Measurements from ENCODE around the gene PAQR5.
"Not testable (repeated sequence)": the region's sequence is repeated elsewhere in the genome, so short reads cannot be mapped to it uniquely, and the experiment has no call there.

Gene PAQR5

DNA sequence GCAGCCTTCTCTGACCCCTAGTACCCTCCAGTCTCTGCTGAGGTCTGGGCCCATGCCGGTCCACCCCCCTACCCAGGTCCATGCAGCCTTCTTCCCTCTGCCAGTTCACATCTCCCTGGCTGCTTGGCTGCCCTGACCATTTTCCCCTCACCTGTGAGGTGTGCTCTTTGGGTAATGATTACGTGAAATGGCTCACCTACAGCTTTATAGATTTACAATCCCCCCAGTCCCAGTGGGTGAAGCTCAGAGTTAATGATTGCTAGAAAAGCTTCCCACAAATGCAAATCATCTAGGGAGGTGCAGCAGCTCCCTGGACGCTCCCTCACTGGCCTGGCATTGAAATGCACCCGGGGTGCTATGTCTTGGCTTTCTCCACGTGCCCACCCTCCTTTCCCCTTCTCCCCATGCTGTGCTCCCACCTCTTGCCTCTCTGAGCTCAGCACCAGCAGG is 18.7 kb downstream of the PAQR5 start:
- no peak for DNase-seq

DNA sequence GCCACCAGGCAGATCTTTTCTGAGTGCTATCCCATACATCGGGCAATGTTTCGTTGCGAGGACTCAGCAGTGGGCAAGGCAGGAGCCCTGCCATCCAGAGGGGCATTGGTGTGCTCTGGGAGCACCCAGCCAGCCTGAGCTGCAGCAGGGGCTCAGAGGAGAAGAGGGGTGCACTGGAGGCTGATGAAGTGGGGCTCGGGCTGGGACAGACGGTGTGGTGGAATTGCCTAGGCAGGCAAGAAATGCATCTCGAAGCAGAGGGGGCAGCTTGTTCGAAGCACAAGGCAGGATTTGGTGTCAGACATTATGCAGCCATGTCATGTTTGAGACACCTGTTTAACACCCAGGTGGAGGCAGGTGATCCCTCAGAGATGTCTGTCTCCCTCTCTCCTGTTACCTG is 19.3 kb downstream of the PAQR5 start:
- no peak for DNase-seq

DNA sequence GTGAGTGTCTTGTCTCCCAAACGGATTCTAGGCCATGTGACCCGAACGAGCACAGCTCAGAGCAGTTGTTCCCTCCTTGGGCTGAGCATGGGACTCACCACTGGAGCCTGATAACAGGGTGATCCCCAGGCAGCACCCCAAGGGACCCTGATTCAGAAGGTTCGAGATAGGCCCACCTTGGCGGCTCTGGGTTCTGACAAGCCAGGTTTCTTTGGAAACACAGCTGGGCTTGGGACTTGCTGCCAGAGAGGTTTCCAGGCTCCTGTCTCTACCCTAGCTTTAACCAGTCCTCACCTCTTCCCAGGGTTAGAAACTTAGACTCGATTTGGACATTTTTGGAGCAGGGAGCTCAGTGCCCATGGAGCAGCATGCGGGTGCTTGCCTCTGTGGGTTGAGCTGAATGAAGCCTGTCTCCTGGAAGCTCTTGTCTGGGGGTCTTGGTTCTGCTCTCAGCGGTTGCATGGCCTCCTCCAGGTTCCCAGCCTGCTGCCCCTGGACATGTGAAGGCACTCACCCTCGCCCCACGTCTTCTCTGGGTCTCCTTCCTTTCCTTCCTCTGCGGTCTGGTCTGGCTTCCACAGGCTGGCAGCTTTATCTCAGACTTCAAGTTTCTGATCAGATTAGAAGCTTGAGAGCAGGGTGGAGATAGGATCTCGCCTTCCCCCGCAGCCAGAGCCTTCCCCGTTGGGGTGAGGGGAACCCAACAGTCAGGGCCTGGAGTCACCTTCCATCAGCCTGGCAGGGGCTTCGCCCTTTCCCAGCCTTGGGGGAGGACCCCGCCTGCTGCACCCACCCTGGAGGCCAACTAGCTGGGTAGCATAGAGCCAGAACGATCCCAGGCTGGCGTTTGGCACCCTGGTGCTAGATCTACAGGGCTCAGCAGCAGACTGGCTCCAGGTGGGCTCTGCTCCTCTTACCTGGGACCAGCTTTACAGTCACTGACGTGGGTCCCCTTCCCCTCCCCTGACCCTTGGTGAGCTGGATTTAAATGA is 21.0 kb downstream of the PAQR5 start:
- no peak for DNase-seq

DNA sequence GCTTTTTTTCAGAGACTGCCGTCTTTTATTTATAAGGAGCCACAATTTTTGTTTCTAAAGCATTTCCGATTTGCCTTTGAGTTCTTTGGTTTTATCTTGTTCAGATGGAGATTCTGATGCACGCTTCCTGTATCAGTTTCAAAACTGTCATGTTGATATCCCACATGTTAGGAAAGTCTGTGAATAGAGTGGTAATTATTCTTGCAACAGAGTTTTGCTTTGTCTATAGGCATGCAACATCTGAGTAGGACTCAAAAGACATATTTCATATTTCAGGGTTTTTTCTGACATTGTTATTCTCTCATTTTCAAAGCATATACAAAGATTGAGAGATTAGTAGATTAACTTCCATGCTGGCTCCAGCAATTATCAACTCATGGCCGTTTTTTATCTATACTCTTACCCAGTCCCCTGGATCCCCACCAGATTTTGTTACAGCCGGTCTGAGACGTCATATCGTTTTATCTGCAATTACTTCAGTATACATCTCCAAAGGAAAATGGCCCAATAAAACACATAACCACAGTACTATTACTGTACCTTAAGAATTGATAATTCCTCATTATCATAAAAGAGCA is 22.4 kb downstream of the PAQR5 start:
- DNase-seq: no peak

DNA sequence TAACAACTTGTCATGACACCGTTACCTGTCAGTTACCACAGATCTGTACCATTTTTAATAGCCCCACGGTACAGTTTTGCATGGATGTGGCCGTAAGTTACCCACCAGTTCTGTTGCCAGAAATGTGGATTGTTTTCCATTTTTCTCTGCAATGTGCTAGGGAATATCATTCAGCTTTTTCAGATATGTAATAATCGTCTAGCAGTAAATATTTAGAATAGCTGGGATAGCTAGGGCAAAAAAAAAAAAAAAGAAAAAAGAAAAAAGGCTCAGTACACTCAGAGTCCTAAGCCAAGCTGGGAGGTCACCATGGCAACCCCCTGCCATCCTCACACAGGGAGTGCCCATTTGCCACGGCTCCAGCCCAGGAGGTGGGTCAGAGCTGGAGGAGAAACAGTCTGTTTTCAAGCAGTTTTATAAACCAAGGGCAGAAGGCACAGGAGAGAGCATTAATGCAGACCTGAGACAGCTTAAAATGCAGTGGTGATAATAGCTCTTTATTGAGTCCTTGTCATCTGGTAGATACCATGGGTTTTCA is 25.2 kb downstream of the PAQR5 start:
- DNase-seq: no peak

DNA sequence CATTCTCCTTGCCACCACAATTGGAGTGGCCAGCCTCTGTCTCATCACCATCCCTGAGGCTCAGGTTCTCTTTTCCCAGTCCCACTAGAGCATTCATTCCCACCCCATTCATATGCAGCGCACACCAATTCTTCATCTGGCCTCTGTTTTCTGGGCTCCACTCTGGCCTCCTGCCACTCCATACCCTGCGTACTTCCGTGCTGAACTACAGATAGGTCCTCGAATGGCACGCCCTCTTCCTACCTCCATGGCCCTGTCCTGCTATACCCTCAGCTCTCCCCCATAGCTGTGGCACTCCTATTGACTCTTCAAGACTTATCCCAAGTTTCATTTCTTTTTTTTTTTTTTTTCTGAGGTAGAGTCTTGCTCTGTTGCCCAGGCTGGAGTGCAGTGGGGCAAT is 25.9 kb downstream of the PAQR5 start:
- DNase-seq: no peak

DNA sequence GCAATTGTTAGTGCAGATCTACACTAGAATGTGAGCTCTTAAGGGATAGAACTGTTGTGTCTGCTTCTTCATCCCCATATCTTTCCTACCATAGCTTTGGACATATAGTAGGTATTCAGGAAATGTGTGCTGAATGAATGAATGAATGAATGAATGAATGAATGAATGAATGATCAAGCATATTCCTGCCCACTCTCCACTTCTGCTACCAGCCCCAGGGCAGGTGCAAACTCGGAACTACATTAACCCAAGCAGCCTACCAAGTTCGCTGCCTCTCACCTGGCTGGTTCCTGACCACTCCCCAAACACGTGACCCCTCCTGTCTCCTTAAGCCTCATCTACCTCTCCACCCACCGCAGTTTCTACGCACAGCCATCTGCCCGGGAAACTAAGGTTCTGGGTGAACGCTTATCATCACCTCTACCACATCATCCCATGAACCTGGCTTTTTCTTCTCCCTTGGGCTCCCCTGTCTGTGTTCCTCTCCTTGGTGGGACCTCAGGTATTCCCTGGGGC is 26.8 kb downstream of the PAQR5 start:
- no peak for DNase-seq

DNA sequence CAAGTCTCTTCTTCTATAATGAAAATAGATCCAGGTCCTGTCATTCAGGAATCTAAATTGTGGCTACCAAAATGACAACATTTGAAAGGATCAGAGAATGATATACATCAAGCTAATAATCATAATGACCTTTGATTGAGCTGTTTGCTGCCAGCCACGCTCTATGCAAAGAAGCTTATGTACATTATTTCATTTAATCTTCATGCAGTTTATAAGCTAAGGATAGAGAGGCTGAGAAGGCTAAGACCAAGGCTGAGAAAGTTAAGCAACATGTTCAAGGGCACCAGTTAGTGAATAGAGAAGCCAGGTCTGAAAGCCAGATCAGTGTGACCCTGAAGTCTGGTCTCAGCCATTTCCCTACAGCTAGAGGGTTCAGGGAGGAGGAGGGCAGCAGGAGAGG is 29.4 kb downstream of the PAQR5 start:
- no peak for DNase-seq

DNA sequence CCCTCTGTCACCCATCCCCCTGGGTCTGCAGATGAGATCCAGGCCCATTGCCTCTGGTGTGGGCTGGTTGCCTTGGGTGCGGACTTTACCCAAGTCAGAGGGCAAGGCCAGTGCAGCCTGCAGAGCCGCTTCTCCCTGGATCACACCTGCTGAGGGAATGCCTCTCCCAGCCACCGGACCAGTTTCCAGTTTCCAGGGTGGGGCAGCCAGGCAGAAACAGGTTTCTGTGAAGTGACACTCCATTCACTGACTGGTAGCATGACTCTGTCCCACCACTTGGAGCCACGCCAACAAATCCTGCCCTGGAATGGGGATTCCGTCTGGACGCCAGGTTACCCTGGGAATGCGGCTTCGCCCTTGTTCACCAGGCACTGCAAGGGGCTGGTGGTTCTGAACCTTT is 30.0 kb downstream of the PAQR5 start:
- DNase-seq: no peak

DNA sequence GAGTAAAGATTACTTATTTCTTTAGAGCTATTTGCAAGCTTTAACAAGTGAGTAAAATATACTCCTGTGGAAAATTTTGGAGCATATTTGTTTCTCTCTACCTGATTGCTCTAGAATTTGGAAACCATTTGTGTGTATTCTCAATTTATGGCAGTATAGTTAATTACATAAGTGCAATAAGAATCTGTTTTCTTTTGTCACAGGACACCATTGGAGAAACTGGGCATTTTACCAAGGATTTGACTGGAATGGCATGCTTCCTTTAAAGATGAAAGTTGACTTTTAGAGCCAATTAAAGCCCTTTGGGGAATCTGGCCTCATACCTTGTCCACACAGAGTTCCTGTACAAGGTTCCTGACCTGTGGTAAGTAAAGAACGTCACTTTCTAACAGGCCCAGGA is 38.4 kb downstream of the PAQR5 start:
- no peak for DNase-seq

DNA sequence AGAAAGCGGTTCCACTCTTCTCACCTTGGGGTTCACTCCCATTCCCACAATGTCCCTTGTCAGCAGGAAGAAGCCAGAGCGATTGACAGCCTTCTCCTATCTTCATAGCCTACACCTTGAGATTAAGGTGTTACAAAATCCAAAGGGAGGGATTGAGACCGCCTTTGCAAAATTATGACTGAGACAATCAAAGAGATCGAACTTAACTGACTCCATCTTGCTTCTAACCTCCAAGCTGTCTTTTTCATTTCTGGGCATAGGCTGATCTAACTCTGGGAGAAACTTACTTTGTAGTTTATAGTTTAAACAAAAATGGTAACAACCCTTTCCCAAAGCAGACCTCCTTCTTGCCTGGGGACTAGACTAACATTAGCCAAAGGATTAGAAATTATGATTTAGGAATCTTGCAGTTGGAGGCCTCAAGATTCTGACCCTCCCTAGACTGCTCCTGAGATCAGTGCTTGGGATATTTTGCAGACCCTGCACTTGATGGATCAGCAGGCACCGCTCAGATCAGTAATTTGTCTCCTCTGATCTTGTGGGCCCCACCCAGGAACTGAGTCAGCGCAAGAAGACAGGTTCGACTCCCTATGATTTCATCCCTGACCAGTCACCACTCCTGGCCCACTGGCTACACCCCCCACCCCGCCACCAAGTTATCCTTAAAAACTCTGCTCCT is 40.0 kb downstream of the PAQR5 start:
- DNase-seq: no peak

DNA sequence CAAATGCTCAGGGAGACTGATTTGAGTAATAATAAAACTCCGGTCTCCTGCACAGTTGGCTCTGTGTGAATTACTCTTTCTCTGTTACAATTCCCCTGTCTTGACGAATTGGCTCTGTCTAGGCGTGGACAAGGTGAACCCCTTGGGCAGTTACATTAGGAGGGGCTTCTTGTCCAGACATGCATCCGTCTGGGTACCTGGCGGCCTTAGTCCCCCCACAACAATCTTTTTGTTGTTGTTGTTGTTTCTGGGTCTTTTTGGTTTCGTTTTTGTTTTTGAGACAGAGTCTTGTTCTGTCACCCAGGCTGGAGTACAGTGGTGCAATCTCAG is 40.5 kb downstream of the PAQR5 start:
- not testable (repeated sequence) for DNase-seq

DNA sequence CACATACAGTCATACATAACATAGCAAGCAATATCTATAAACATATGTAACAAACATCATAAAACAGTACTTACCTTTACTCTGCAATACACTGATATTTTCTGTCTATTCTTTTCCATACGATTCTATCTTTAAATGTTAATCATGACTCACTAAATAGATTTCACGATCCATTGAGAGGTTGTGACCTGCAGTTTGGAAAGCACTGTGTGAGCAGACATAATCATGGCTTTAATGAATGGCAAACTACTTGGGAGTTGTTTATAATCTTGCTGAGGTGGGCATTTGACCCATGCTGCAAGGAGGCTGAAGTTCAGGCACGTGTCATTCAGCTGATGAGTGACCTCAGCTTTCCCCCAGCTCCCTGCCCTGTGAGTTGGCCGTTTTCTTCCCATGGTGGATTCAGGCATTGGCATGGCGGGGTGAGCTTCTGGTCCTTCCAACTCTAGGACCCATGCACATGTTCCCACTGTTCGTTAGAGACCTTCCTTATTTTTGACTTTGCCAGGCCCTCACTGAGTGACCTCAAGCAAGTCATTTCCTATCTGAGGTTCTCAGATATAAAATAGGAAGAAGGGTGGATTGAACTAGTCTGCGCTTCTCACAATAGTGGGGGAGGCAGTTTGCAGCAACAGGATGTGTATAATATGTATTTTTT is 41.7 kb downstream of the PAQR5 start:
- DNase-seq: no peak

DNA sequence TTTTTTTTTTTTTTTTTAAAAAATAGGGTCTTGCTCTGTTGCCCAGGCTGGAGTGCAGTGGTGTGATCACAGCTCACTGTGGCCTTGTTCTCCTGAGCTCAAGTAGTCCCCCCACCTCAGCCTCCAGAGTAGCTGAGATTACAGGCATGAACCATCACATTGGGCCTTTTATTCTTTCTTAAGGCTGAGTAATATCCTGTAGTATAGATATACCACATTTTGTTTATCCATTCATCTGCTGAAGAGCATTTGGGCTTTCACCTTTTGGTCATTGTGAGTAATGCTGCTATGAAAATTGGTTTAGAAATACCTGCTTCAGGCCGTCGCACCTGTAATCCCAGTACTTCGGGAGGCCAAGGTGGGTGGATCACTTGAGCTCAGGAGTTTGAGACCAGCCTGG is 42.6 kb downstream of the PAQR5 start:
- no peak for DNase-seq

DNA sequence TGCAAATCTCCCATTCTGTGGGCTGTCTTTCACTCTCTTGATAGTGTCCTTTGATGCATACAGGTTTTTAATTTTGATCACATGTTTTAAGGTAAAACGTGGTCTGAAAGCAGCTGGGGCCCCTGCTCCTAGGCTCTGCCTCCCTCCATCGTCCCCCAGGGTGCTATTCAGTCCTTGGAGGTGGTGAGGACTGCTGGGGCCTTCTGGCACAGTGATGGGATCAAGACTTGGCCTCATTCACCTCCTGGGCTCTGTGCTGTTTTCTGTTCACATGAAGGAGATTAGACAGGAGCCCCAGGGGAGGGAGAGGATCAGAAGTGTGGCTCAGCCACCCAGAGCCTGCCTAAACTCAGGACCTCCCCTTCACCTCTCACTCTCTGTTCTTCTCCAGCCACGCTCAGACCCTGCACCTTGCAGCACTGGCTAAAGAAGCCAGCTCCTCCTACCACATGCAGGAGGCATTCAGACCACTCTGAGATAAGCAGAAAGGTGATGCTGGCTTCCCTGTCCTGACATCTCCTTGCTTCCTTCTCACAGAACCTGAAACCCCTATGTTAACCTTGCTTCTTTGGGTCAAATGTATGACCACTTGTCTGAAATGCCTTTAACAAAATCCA is 43.9 kb downstream of the PAQR5 start:
- no peak for DNase-seq

DNA sequence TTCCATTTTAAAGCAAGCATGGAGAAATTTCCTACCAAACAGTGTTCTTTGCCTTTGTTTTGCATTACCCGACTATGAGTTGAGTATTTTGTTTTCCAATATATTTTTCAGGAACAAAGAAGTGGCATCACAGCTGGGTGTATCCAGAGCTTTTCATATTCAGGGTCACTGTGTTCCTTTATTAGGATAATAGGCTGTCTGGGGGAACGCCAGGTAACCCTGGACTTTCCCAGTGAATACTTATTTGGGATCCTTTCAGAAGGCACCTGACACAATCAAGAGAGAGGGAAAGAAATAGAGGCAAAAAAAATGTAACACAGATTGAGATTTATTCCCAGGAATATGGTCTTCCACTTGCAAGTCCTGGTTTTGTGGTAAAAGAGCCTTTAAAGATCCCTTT is 44.4 kb downstream of the PAQR5 start:
- DNase-seq: no peak

DNA sequence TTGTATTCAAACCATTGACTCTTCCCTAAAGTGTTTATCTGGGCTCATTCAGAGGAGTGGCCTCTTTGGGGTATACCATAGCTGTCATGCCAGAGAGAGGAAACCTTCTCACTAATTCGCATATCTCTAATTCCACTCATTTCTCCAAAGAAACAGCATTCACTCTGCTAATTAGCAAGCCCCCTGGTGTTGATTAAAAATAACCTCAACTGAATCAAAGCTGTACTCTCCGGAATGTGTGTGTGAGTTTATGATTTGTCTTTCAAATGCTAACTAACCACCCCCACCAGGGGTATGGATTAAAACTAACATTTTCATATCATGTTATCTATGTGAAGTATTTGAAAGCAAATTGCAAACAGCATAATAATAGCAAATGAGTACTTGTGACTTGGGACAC is 45.5 kb downstream of the PAQR5 start:
- no peak for DNase-seq

DNA sequence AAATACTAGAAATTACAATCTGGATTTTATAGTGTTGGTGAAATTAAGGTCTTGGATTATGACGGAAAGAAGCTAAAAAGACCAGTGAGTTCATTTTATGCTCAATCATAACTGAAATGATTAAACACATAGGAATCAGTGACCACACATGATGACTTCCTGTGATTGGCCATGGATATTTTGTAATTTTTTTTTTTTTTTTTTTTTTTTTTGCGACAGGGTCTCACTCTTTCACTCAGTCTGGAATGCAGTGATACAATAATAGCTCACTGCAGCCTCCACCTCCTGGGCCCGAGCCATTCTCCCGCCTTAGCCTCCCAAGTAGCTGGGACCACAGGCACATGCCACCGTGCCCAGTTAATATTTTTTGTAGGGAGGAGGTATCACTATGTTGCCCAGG is 47.4 kb downstream of the PAQR5 start:
- DNase-seq: no peak

DNA sequence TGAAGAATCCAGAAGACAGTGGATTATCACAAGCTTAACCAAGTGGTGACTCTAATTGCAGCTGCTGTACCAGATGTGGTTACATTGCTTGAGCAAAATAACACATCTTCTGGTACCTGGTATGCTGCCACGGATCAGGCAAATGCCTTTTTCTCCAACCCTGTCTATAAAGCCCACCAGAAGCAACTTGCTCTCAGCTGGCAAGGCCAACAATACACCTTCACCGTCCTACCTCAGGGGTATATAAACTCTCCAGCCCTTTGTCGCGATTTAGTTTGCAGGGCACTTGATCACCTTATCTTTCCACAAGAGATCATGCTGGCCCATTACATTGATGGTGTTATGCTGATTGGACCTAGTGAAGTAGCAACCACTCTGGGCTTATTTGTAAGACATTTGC is 52.6 kb downstream of the PAQR5 start:
- peak; percentile 5 for DNase-seq

DNA sequence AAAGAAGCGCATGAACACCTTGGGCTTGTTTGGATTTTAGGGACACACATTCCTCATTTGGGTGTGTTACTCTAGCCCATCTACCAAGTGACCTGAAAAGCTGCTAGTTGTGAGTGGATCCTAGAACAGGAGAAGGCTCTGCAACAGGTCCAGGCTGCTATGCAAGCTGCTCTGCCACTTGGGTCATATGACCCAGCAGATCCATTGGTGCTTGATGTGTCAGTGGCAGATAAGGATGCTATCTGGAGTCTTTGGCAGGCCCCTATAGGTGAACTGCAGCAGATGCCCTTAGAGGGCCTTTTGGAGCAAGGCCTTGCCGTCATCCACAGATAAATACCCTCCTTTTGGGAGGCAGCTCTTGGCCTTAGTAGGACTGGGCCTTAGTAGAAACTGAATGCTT is 53.2 kb downstream of the PAQR5 start:
- DNase-seq: no peak

DNA sequence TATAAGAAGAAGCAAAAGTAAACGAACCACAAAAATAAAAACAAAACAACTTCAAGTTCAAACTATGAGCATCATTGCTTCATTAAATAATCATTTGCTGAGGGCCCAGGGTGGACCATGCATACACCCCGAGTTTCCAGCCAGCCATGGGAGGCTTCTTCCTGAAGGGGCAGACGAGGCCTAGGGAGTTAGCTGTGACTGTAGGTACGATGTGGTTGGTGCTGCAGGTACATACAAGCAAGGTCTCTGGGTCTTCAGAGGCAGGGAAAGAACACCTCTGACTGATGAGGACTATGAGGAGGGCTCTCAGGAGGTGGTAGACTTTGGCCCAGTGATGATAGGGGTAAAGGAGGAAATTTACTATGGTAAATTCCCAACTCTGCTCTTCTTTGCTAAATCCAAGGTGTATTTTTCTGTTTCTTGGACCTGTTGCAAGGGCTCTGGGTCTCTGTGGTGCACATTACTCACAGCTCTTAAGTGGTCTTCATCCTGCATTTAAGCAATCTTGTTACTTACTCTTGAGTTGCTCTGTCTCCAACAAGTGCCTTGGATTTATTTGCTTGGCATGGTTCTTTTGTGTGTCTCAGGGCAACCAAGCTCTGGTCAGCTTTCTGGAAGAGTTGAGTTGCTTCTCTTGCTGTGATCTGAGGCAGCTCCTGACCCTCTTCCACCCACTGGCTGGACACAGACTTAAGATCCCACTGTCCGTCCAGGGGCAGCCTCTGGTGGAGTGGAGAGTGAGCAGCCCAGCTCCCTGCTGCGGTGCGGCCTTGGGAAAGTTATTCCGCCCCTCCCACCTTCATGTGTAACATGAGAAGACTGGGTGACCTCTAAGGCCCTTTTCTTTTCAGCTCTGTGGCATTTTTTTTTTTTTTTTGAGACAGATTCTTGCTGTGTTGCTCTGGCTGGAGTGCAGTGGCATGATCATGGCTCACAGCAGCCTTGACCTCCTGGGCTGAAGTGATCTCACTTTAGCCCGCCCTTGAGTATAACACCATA is 59.4 kb downstream of the PAQR5 start:
- DNase-seq: no peak
